RCC 7860 (cell line): ENCODE measurements around the gene TNFRSF18.

ENCODE experiments used
- DNase-seq: peaks from one replicate; pipeline ENCODE4 v3.0.0-alpha.2; 2015; ENCODE audit warnings: low spot score
- FAIRE-seq: peaks from 2 replicates; lab custom pipeline; 2012; peaks lifted over from hg19 to GRCh38; lab: Jason Lieb, UNC

The TNFRSF18 gene

GRCh38 chr1:1228596-1229321 is 22.4 kb upstream of the TNFRSF18 start:
- FAIRE-seq (no peak), DNase-seq (no peak)

- no peak for FAIRE-seq
- DNase-seq, result no peak
These were observed 21.8 kb upstream of the TNFRSF18 start for GRCh38 chr1:1228187-1228586.

DNA sequence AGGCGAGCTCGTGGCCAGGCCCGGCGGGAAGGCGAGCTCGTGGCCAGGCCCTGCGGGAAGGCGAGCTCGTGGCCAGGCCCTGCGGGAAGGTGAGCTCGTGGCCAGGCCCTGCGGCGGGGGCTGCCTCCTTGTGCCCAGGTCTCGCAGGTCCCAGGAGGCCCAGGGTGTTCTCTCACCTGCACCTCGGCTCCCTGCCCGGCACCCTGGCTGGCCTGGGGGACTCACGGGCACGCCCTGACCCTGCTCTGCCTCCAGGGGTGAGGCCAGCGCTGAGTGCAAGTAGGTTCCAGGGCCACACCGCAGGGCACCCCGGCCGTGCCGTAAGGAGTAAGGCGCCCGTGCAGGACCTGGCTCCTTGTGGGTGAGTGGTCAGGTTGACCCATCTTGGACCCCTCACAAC is 21.0 kb upstream of the TNFRSF18 start:
- FAIRE-seq (no peak), DNase-seq (no peak)

GRCh38 chr1:1226566-1227362 is 20.4 kb upstream of the TNFRSF18 start:
- no peak for FAIRE-seq
- no peak for DNase-seq

GRCh38 chr1:1225913-1226312 is 19.5 kb upstream of the TNFRSF18 start:
- FAIRE-seq (no peak), DNase-seq (no peak)

GRCh38 chr1:1225238-1225845 is 18.9 kb upstream of the TNFRSF18 start:
- no peak for DNase-seq
- no peak for FAIRE-seq

DNA sequence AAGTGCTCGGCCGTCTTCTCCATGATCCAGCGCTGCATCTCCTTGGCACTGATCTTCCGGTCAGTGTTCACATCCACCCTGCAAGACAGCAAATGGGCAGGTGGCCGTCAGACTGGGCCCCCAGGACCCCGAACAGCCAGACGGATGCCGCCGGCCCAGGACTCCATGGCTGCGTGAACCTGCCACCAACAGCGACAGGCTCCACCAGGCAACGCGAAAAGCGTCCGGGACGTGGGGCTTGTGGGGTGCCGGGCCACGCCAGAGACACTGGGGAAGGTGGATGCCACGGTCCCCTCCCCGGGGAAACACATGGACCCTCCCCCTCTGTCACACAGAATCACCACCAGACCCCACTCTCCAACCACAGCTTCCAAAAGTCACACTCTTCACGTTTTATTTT is 17.5 kb upstream of the TNFRSF18 start:
- FAIRE-seq, result no peak
- no peak for DNase-seq

- no peak for DNase-seq
- FAIRE-seq, result no peak
These were observed 16.9 kb upstream of the TNFRSF18 start for GRCh38 chr1:1223321-1223720.

- FAIRE-seq (no peak), DNase-seq (no peak)
These were observed 16.3 kb upstream of the TNFRSF18 start for GRCh38 chr1:1222575-1223225.

GRCh38 chr1:1221887-1222574 is 15.6 kb upstream of the TNFRSF18 start:
- DNase-seq (no peak), FAIRE-seq (no peak)

- no peak for FAIRE-seq
These were observed 13.8 kb upstream of the TNFRSF18 start for GRCh38 chr1:1220197-1220596.

GRCh38 chr1:1219341-1219740 is 12.9 kb upstream of the TNFRSF18 start:
- DNase-seq (no peak), FAIRE-seq (no peak)

More at GRCh38 chr1:1220197-1220596, 13.8 kb upstream of the TNFRSF18 start:
- no peak for DNase-seq

- FAIRE-seq (no peak), DNase-seq (no peak)
These were observed 12.3 kb upstream of the TNFRSF18 start for GRCh38 chr1:1218524-1219200.

- FAIRE-seq, result no peak
- no peak for DNase-seq
These were observed 11.5 kb upstream of the TNFRSF18 start for GRCh38 chr1:1217621-1218523.

- FAIRE-seq (no peak), DNase-seq (no peak)
These were observed 10.6 kb upstream of the TNFRSF18 start for GRCh38 chr1:1216770-1217620.

- no peak for FAIRE-seq
- DNase-seq, result no peak
These were observed 9.7 kb upstream of the TNFRSF18 start for GRCh38 chr1:1215881-1216605.

DNA sequence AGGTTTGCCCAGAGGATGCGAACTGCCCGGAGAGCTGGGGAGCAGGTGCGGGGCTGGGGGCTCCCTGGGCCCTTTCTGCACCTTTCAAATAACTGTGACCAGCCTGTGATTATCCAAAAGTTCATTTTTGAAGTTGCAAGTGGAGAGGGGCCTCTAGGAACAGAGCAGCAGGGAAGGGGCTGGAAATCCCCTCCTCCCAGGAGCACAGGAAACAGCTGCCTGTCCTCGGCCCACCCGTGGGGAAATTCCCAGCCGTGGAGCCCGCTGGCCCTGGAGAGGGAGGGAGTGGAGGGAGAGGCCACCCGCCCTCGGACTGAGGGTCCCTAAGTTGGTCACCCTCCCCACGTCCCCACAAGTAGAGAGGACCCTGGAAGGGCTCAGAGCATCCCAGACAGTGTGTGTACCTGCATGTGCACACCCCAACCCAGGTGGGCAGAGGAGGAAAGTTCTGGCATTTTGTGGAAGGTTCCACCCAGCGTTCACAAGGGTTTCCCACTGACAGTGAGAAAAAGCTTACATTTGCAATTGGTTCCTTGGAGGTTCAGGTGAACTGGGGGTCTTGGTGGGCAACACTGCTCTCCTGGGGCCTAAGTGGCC is 8.8 kb upstream of the TNFRSF18 start:
- DNase-seq (no peak), FAIRE-seq (no peak)
